GM21529 (cell line): ENCODE results near the gene EMC7.

Experiments
- ATAC-seq: cut with Tn5 transposase; IDR thresholded peaks from one replicate; pipeline ENCODE4 v1.9.1; 2021; ENCODE audit not compliant: unreplicated experiment

The EMC7 gene

DNA sequence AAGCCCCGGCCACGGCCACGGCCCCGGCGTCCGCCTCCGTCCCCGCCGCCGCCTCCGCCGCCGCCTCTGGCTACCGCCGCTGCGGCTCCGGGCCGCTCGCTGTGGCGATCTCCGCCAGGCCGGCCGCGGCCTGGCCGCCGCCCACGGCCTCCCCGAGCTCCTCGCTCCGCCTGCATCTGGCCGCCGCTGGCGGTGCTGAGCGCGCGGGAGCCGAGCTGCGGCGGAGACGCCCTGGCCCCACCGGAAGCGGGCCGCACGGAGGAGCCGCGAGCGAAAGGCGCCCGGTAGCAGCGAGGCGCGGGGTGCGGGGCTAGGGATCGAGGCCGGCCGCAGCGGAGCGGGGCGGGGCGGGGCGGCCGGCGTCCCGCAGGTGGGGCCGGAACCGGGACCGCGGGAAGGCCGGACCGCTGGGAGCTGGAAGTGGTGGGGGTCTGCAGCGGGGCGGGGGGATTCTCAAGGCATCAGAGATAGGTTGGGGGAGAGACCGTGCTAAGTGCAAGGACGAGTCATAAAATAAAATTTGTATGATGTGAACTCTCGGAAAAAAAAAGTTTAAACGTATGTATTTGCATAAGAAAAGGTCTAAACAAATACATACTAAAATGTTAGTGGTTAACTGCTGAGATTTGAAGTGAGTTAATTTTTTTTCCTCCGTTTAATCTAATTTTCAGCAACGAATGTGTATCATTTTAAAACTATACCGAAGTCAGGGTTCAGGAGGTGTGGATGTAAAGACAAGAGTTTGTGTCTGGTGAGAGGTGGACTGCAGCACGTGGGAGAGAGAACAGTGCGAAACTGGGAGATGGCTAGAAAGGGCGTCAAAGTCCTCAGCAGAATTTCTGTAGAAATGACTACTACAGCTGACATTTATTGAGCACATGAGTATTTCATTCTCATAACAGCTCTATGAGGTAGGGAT lies 62.5 kb downstream of the EMC7 start, which contains the start of gene AVEN:
Gene AVEN (minus strand): TSS at position 334 of the 919 bp plus-strand sequence. CDS start 158 bp downstream, at position 176.
- peak; percentile 46 for ATAC-seq

DNA sequence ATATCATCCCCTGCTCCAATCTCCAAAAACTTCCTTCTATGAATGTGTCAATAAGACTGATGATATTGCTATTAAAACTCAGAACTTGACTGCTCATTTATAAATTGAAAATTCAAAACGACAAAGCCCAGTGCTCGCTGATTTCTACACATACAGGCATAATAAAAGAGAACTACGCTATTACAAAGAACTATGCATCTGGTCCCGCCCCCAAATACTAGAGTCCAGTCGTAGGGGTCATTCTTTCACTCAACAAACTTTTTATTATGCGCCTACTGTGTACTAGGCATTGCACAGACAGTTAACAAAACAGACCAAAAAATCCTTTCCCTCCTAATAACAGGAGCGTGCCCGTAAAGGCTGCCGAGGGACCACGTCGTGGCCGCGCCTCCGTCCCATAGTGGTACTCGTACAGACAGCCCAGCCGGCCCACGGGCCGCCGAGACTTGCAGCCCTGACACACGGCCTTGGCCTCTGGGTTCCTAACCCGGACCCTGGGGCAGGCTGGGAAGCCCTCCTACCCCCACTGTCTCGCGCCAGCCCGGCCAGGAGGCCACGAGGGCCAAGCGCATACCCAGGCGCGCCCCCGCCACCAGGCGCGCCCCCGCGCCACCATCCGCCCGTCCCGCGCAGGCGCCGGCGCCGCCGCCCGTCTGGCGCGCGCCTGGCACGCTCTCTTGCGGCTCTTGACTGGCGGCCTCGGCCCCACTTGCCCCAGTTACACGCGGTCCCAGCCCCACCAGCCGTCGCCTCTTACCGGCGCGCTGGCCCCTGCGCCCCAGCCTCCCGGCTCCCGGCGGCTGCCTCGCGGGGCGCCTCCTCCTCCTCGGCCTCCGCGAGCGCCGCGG lies 63.4 kb downstream of the EMC7 start:
- peak; percentile 69 for ATAC-seq
